Hepatic stellate cell (primary cell): ENCODE measurements around the gene TCEA2.
"Not testable (repeated sequence)": the region's sequence is repeated elsewhere in the genome, so short reads cannot be mapped to it uniquely, and the experiment has no call there.

ENCODE experiments used
- DNase-seq: peaks from one replicate; pipeline ENCODE4 v3.0.0; 2011; ENCODE audit warnings: low spot score

Gene TCEA2

DNA sequence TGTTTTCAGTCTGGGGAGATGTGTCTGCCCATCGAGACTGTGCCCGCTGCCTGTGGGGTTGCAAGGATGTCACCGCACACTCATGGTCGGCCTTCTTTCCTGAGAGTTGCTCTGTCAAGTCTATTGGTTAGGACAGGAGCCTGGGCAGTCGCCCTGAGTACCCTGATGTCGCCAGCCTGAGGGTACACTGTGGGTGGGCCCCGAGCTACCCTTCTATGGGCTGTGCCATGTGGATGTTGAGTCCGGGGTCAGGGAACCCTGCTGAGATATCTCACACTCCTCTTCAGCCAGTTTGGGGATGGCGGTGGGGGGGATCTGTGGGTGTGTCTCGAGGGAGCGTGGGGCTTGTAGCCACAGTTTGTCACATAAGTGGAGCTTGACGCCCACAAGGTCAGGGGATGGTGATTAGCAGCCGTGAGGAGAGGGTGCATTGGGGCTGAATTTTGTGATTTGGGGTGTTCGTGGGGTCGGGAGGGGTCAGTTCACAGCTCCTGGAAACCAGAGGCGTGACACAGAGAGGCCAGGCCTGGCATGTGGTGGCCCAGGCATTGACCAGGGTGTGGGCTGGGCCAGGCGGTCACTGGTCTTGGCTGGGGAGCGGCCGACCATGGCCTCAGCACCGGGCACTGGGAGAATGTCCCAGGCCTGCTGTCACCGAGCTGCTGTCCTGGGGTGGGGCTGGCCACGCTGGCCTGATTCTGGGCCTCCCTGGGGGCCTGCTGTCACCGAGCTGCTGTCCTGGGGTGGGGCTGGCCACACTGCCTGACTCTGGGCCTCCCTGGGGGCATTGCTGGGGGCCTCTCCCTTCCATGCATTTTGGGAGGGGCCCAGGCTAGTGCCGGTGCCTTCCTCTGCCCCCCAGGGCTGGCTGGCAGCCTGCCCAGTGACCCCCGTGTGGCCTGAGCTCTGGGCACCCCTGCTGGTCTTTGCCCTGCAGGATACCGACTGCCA lies 46.0 kb downstream of the TCEA2 start:
- DNase-seq, result no peak

DNA sequence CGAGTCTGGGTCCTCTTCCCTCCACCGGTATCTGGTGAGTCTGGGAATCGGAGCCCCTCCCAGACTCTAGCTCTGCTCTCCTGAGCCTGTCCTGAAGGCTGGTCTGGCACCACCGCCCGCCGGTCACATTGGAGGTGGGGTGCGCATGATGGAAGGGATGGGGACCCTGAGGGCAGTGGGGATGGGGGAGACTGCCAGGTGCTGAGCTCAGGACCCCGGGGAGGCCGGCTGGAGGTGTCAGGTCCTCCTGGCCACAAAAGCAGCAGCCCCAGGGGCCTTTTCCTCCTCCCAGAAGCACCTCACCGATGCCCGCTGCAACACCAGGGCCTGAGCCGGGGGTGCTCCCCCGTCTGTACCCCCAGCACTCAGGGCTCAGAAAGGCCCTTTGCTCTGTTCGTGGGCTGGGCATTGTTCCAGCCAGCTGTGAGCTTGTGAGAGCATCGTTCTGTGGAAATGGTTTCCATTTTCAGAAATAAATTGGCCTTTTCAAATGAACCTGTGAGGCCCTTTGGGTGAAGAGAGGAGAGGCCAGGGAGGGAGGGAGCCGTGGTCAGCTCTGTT lies 46.9 kb downstream of the TCEA2 start:
- no peak for DNase-seq

DNA sequence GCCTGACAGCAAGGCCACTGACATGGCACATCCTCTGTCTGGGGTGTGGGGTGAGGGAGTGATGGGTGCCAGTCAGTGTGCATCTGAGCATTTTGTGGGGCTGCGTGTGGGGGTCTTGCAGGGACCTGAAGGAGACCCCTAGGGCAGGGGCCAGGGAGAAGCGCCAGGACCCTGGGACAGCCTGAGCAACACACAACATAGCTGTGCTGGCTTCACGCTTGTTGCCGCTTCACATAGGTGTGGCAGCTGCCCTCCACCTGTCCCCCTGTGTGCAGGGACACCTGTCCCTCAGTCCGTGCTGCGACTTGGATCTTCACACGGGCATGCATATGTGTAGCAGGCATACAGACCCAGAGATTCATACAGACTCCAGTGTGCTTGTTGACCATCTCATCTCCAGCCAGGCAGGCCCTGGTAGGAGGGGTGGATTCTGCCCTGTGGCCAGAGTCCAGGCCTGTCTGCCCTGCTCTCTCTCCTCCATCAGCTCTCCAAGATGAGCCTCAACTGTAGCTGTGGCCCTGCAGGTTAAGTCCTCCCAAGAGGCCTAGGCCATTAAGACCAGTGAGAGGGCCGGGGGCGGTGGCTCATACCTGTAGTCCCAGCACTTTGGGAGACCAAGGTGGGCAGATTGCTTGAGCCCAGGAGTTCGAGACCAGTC lies 47.5 kb downstream of the TCEA2 start:
- DNase-seq, result no peak

DNA sequence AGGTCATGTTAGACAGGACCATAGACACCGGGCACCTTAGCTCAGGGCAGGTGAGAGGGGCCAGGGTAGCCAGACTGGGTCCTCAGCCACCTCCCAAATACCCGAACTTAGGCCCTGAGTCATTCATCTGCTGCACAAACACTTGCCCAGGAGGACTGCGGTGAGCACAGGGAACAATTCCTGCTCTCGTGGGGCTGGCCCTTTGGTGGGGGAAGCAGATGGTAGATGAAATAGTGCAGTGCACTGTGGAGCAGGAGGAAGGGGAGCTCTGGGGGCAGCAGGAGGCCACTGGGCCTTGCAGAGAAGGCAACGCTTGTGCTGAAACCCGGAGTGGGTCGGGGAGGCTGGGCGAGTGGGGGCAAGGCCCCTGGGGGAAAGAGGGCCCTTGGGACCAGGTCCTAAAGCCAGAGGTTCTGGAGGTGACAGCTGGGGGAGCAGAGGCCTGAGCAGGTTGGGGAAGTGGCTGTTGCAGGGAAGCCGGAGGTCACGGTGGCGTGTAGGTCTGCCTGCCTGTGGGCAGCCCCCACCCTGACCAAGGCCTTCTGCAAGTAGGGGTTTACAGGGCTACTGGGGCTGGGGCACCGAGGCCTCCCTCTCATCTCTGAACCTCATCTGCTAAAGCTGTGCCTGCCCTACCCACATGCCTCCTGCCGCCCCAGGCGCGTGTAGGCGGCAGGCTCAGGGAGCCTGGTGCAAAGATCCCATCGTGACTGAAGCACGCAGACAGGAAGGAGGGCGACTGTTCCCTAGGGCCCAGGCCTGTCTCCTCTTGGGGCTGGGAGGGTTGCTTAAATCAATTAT lies 49.0 kb downstream of the TCEA2 start:
- no peak for DNase-seq

DNA sequence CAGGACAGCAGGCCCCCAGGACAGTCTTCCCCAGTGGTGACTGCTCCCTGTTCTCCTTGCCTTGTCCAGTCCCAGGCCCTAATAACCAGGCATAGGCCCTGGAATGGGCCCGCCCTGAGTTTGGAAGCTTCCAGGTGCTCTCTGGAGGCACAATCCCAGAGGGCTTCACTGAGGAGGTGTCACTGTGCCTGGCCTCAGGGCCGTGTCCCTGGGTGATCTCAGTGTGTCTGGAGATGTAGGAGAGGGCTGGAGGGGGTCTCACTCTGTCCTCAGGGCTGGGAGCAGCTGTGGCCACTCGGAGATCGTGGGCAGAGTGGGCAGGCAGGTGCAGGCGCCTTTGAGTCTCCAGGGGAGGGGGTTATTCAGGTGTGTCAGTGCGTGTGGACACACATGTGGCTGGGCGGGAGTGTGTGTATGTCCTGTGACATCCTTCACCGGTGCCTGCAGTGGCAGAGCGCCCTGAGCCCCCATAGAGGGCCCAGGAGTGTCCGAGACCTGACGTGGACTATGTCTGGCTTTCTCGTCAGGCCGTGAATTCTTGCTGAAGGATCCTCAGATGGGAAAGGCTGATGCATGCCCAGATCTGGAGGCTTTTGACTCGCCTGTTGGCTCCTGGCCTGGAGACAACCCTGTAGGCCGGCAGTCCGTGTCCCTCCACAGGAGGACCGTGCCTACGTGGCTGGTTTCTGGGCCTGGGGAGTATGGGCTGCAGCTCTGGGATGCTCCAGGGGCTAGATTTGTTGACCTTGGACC lies 49.9 kb downstream of the TCEA2 start:
- no peak for DNase-seq

DNA sequence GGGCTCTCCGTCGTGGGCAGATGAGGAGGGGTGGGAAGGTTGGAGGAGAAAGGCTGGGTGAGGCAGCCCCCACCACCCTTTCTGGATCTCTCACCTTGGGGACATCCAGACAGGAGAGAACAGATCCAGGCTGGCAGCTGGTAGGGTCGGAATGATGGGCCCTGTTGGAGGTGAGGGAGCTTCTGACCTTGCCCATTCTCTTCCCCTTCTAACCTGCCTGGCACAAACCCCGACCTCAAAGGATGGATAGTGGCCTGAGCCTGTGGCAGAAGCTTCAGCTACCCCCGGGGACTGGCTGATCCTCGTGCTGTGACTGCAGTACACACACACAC lies 50.4 kb downstream of the TCEA2 start:
- no peak for DNase-seq

DNA sequence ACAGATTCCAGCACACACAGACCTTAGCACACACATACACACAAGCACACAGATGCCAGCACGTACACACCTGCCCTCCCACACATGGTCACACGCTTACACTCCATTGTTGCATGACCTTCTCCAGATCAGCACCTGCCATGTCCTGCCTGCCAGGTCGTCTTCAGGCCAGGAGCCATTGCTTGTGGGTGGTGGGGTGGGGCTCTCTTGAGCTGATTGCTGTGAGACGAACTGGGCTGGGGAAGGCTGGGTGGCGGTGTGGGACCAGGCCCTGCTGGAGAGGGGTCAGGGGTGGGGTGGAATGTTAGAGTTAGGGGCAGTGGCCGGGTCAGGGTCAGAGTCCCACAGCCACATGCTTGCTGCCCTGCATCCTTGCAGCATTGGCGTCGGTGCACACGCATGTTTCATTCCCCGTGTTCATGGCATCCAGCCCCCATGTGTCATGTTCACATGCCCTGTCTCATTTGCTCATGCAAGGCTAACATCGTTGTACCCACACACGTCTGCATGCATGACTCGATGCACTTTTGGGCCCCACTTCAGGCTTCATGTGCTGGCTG lies 50.9 kb downstream of the TCEA2 start:
- no peak for DNase-seq

DNA sequence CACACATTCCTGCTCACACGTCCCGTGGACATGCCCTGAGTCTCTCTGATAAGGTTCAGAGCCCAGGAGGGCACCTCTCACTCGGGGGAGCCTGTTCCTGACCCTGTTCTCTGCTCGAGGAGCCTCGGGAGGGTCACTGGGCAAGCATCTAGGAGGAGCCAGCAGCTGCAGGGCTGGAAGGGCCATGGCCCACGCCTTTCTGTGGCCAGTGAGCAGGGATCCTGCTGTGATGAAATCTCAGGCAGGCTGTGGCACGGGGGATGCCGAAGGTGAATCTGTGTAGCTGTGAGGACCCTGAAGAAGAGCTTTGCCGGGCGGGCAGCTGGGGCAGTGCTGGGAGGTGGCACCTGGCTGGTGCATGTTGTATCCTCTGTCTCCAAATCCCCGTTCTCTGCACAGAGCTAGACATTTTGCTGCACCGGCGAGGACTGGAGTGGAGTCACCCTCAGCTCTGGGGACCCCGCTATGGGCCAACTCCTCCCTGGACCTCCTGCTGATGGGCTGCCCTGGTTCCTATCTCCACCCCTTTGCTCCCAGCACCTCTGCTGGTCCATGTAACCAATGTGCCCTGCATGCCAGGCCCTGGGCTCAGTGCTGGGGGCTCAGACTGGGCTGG lies 51.5 kb downstream of the TCEA2 start:
- no peak for DNase-seq

DNA sequence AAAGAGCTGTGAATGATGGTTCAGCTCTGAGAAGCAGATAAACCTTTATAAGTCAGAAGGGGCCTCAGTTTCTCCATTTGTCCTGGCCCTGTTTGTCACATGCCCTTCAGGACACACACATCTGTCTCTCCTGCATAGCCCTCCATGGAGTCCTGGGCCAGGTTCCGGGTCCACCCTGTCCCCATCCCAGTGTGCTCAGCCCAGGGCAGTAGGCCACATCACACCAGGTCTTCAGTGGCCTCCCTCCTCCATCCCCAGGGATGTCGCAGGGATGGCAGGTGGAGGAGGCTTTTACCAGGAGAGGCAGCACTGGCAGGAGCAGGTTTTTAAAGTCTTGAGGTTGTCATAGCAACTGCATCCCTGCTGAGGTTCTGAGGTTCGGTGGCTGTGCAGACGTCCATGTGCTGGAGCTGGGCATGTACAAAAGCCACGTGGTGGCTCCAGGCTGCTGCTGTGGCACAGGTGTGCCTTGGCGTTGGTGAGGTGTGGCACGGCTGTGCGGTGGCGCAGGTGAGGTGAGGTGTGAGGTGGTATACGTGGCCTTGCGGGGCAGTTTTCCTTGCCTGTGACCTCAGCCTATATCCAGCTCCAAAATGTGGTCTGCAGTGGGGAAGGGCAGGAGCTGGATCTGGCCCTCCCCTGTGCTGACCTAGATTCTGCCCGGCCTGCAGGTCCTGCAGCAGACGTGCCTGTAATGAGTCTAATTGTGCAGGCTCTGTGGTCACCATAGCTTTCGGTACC lies 52.3 kb downstream of the TCEA2 start:
- no peak for DNase-seq

DNA sequence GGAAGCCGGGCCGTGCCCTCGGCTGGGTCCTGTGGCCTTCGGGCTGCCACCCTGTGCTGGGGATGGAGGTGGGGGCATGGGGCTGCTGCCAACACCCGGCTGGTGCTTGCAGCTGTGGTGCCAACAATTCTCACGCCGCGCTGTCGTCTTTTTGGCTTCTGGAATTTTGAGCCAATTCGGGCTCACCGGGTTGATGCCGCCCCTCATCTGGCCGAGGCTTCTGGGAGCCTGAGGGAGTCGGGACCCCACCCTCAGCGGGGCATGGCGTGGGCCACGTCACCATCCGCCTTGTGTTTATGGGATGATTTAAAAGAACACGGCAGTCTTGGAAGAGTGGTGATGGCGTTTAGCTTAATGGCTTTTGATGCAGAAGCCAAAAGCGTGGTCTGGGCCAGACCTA lies 53.0 kb downstream of the TCEA2 start:
- DNase-seq, result no peak

DNA sequence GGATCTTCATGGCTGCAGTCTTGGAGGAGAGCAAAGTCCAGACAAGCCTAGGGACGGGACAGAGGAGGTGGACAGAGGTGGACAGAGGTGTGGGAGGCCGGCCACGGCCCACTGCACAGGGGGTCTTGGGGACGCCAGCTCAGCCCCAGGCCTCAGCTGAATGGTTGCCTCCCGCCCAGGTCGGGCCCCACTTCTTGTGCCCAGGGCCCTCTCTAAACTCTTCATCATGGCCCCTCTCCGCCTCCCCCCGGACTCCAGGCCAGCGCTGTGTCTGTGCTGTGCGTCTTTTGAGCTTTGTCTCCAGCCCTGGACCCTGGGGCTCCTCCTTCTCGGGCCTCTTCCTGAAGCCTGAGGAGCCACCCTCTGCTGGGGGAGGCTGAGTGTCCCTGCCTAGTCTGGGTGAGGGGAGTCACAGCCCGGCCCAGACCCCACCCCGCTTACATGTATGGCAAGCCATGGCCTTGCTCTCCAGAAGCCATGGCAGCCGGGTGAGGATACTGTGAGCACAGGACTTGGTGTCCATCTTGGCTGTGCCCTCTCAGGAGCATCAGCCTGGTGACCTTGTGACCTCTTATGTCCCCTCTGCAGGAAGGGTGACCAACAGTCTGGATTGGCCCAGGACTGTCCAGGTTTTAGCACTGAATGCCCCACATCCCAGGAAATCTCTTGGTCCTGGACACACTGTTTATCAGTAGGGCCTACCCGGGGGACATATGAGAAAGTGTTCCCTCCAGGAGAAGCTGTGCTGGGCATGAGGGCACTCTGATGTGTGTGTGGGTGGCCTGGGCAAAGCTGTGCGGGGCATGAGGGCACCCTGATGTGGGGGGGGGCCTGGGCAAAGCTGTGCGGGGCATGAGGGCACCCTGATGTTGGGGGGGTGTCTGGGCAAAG lies 53.8 kb downstream of the TCEA2 start:
- DNase-seq, result no peak

DNA sequence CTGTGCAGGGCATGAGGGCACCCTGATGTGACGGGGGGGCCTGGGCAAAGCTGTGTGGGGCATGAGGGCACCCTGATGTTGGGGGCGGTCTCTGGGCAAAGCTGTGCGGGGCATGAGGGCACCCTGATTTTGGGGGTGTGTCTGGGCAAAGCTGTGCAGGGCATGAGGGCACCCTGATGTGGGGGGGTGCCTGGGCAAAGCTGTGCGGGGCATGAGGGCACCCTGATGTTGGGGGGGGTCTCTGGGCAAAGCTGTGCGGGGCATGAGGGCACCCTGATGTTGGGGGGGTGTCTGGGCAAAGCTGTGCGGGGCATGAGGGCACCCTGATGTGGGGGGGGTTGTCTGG lies 54.4 kb downstream of the TCEA2 start:
- not testable (repeated sequence) for DNase-seq

DNA sequence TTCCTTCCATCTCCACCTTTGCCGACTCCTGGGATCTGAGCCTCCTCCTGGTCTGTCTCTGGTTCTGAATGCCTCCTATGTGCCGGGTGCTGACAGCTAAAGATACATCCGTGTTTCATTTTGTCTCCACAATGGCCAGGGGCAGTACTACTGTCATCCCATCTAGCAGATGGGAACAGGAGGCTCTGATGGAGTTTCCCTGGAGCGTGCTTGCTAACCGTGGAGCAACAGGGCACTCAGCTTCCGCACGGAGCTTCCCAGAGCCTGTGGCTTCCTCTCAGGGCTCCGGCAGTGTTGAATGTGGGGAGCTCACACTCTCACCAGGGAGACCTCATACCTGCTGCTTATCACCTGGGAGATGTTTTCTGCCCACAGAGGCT lies 56.3 kb downstream of the TCEA2 start:
- DNase-seq, result no peak

DNA sequence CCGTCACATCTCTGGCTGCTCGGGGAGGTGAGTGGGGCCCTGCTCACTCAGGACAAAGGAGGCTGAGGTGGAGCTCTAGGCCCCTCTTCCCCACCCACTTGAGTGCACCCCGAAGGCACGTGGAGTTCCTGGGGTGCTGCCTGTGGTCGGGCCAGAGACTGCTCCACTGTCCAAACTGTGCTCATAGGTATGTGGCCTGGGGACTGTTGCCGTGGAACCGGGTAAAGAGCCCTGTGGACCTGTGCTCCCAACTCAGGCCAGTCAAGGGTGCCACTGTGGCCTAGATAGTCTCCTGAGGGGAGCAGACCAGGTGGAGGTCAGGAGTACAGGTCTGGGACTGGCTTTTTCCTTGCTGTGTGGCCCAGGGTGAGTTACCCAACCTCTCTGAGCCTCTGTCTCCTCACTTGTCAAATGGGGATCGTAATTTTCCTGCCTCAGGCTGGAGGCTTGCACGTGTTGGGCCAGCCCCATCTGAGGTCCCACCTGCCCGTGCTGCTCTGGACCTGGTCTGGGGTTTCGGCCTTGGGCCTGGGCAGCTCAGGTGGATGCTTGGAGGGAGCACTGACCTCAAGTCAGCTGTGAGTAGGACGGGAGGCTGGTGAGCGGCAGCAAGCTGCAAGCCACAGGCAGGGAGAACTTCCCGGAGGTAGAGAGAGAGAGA lies 56.8 kb downstream of the TCEA2 start:
- no peak for DNase-seq

DNA sequence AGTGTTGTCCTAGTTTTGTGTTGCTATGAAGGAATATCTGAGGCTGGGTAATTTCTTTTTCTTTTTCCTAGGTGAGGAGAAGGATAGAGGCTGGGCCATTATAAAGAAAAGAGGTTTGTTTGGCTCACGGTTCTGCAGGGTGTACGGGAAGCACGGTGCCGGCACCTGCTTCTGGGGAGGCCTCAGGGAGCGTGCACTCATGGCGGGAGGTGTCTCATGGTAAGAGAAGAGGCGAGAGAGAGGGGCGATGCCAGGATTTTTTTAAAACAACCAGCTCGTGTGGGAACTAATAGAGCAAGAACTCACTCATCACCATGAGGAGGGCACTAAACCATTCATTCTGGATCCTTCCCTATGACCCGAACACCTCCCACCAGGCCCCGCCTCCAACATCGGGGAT lies 58.6 kb downstream of the TCEA2 start:
- DNase-seq, result no peak
